Measurements from ENCODE around the gene ITGA6.

DNA sequence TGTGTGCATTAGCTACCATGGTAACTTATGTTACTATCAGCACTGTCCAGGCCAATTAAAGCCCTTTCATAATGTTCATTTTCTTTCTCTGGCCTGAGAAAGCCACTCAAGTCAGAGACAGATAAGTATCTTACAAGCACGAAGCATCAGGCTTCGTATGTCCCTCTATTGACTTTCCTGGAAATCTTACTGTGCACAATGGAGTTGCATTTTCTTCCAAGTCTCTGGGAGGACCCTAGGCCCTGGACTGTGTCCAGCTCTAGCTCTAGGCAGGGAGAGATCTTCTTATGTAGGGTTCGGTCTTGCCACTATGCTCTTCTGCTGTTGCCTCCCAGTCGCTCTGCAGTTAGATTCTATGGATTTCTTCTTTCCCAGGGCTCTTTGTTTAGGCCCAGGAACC lies 40.0 kb upstream of the ITGA6 start:
- TF ChIP-seq, protein P1, sequence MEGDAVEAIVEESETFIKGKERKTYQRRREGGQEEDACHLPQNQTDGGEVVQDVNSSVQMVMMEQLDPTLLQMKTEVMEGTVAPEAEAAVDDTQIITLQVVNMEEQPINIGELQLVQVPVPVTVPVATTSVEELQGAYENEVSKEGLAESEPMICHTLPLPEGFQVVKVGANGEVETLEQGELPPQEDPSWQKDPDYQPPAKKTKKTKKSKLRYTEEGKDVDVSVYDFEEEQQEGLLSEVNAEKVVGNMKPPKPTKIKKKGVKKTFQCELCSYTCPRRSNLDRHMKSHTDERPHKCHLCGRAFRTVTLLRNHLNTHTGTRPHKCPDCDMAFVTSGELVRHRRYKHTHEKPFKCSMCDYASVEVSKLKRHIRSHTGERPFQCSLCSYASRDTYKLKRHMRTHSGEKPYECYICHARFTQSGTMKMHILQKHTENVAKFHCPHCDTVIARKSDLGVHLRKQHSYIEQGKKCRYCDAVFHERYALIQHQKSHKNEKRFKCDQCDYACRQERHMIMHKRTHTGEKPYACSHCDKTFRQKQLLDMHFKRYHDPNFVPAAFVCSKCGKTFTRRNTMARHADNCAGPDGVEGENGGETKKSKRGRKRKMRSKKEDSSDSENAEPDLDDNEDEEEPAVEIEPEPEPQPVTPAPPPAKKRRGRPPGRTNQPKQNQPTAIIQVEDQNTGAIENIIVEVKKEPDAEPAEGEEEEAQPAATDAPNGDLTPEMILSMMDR (IDR thresholded peaks at IDR 0.05) = no peak
- no peak for TF ChIP-seq POLR2AphosphoS5 (IDR thresholded peaks at IDR 0.05)
- no peak for TF ChIP-seq POLR2A (IDR thresholded peaks at IDR 0.05)
- no peak for TF ChIP-seq EP300 (IDR thresholded peaks at IDR 0.05)

All from upper lobe of left lung (tissue), 4 donors.